ENCODE results near the gene IL6ST.

GRCh38 chr5:55934115-55934613 lies 60.6 kb downstream of the IL6ST start:
- TF ChIP-seq CTCF (optimal IDR thresholded peaks at IDR 0.05 in 1 of 3, IDR thresholded peaks at IDR 0.05 in 1 of 3, conservative IDR thresholded peaks at IDR 0.05 in 1 of 3; ENCODE audit: extremely low read depth in 1 of 3, insufficient read depth in 2 of 3, low read length in 3 of 3) (no peak), EZH2 (IDR thresholded peaks at IDR 0.05; ENCODE audit: low read length) (no peak)

Measured in keratinocyte (primary cell).